ENCODE data around the gene HOXA3. TPM values are rescaled to one million over a fixed set of nuclear protein-coding genes. Genes with fewer than 3 reads are reported as not detected.

Gene HOXA3
- total RNA-seq, 1 experiment from 2014 or later, result 50.5 TPM

DNA sequence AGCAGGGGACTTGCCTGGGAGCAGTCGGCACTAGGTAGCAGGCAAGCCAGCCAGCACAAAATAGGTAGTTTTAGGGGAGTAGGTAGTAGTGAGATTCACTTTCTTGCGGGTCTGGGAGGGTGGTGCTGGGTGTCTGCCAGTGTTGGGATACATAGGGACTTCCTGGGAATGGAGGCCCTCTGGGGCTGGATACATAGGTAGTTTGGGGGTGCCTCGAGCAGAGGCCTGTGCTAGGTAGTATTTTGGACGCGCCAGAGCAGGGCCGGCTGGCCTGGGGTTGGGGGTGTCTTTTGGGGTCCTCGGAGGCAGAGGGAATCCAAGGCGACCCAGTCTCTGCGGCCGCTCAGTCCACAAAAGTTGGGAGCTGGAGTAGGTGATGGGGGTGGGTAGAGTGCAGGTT, 2.0 kb upstream of the HOXA3 start:
- ChIA-PET POLR2A (ENCODE audit: unreplicated experiment) (no interaction called here), CTCF (no interaction called here)

GRCh38 chr7:27153526-27153925, 1.1 kb upstream of the HOXA3 start:
- 0 out of 2 replicates have a peak, but pooled peaks cover 8% of the 10 kb centered on the region for H3K4me1 ChIP-seq (replicated peaks; ENCODE audit: insufficient read depth)
- no peaks in the 10 kb centered on the region for H3K9me3 ChIP-seq (ENCODE audit: insufficient read depth, low read depth)
- no peak overlapping the region for H3K4me2 ChIP-seq
- H3F3A ChIP-seq (ENCODE audit: insufficient read depth, low read depth), result 0 out of 2 replicates have a peak, but pooled peaks cover 4% of the 10 kb centered on the region
- no TSS peak for BruUV-seq (replicated peaks)
- intact Hi-C loops (cut with micrococcal nuclease; ENCODE audit: unreplicated experiment), result no loop called here
- H3K4me3 ChIP-seq, result no peak overlapping the region
- no peaks in the 10 kb centered on the region for H3K9me2 ChIP-seq (ENCODE audit: insufficient read depth)
- H3K27me3 ChIP-seq (ENCODE audit: insufficient read depth, low read depth), result no peaks in the 10 kb centered on the region
- no peaks in the 10 kb centered on the region for H3K36me3 ChIP-seq (ENCODE audit: low read depth)
- no peaks in the 10 kb centered on the region for H4K20me1 ChIP-seq (ENCODE audit: insufficient read depth)
- H2AFZ ChIP-seq, result no peak overlapping the region
- H3K27ac ChIP-seq, result no peak overlapping the region
- ChIA-PET POLR2A (ENCODE audit: unreplicated experiment) (no interaction called here), CTCF (no interaction called here)
- no peaks in the 10 kb centered on the region for H3K79me2 ChIP-seq (ENCODE audit: low read depth)
- no peak for TF ChIP-seq EZH2 (IDR thresholded peaks at IDR 0.05; ENCODE audit: low read depth)
- TF ChIP-seq, protein P1, sequence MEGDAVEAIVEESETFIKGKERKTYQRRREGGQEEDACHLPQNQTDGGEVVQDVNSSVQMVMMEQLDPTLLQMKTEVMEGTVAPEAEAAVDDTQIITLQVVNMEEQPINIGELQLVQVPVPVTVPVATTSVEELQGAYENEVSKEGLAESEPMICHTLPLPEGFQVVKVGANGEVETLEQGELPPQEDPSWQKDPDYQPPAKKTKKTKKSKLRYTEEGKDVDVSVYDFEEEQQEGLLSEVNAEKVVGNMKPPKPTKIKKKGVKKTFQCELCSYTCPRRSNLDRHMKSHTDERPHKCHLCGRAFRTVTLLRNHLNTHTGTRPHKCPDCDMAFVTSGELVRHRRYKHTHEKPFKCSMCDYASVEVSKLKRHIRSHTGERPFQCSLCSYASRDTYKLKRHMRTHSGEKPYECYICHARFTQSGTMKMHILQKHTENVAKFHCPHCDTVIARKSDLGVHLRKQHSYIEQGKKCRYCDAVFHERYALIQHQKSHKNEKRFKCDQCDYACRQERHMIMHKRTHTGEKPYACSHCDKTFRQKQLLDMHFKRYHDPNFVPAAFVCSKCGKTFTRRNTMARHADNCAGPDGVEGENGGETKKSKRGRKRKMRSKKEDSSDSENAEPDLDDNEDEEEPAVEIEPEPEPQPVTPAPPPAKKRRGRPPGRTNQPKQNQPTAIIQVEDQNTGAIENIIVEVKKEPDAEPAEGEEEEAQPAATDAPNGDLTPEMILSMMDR (conservative IDR thresholded peaks at IDR 0.05), result no peak
- DNase-seq, result no peak

More for the DNA sequence above, 2.0 kb upstream of the HOXA3 start:
- Histone ChIP-seq H3K9me3 (ENCODE audit: insufficient read depth, low read depth) (no peaks in the 10 kb centered on the region), H2AFZ (no peak overlapping the region), H4K20me1 (ENCODE audit: insufficient read depth) (no peaks in the 10 kb centered on the region), H3K9me2 (ENCODE audit: insufficient read depth) (no peaks in the 10 kb centered on the region), H3K27ac (no peak overlapping the region), H3K4me3 (no peak overlapping the region), H3K36me3 (ENCODE audit: low read depth) (no peaks in the 10 kb centered on the region), H3K79me2 (ENCODE audit: low read depth) (no peaks in the 10 kb centered on the region), H3K4me2 (no peak overlapping the region), H3K4me1 (replicated peaks; ENCODE audit: insufficient read depth) (0 out of 2 replicates have a peak, but pooled peaks cover 4% of the 10 kb centered on the region), H3K27me3 (ENCODE audit: insufficient read depth, low read depth) (no peaks in the 10 kb centered on the region), H3F3A (ENCODE audit: insufficient read depth, low read depth) (no peaks in the 10 kb centered on the region)
- BruUV-seq (replicated peaks), result no TSS peak
- intact Hi-C loops (cut with micrococcal nuclease; ENCODE audit: unreplicated experiment), result no loop called here
- no peak for DNase-seq
- no peak for TF ChIP-seq EZH2 (IDR thresholded peaks at IDR 0.05; ENCODE audit: low read depth)
- TF ChIP-seq, protein P1 (conservative IDR thresholded peaks at IDR 0.05), result no peak

DNA sequence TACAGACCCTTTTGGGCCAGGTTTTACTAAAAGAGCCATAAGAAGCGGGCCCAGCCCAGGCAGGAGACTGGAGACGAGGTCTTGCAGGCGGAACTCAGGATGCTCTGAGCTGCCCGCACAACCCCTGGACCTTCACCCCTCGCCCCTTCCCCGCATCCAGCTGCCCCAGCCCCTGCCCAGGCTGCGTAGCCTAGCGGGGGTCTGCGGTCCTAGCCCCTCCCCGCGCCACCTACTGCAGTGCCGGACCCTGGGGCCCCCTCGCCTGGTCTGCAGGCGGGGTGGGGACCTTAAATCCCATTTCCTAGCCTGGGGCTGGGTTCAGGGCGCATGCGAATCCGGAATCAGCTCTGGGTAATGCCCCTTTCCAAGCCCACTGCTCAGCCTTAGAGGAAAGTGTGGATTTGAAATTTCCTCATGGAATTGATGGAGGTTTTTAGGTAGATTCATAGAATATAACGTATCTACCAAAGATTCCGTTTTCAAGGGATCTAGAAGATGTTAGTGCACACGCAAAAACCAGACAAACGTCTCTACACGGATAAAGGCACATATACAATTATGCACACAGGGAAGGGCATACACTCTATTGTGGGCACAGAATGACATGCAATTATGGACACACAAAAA, 546 bp upstream of the HOXA3 start:
- Histone ChIP-seq H3K9me3 (ENCODE audit: insufficient read depth, low read depth) (no peaks in the 10 kb centered on the region), H3K4me3 (no peak overlapping the region)

More for the DNA sequence above, 546 bp upstream of the HOXA3 start:
- ChIA-PET POLR2A (ENCODE audit: unreplicated experiment) (no interaction called here), CTCF (no interaction called here)
- BruUV-seq (replicated peaks), result no TSS peak
- Histone ChIP-seq H3K9me2 (ENCODE audit: insufficient read depth) (no peaks in the 10 kb centered on the region), H3K36me3 (ENCODE audit: low read depth) (no peaks in the 10 kb centered on the region), H3F3A (ENCODE audit: insufficient read depth, low read depth) (0 out of 2 replicates have a peak, but pooled peaks cover 4% of the 10 kb centered on the region), H3K79me2 (ENCODE audit: low read depth) (no peaks in the 10 kb centered on the region), H2AFZ (no peak overlapping the region), H4K20me1 (ENCODE audit: insufficient read depth) (no peaks in the 10 kb centered on the region), H3K4me1 (replicated peaks; ENCODE audit: insufficient read depth) (0 out of 2 replicates have a peak, but pooled peaks cover 11% of the 10 kb centered on the region), H3K27me3 (ENCODE audit: insufficient read depth, low read depth) (no peaks in the 10 kb centered on the region), H3K27ac (no peak overlapping the region), H3K4me2 (no peak overlapping the region)
- no peak for TF ChIP-seq EZH2 (IDR thresholded peaks at IDR 0.05; ENCODE audit: low read depth)
- TF ChIP-seq, protein P1 (conservative IDR thresholded peaks at IDR 0.05), result no peak
- DNase-seq, result no peak
- intact Hi-C loops (cut with micrococcal nuclease; ENCODE audit: unreplicated experiment), result no loop called here
